Stomach (tissue), 4 donors: Measurements from ENCODE around the gene TOP3B.

Experiments used
- EP300 ChIP-seq: sonication (generic); formaldehyde crosslinking; IDR thresholded peaks from one replicate; pipeline ENCODE4 v1.6.1; 2017; ENCODE audit warnings: antibody characterized with exemption
- POLR2A ChIP-seq, 4 donors: fragments of 450-650 bp; IDR thresholded peaks; one replicate each; pipeline ENCODE4 v1.6.1; 2016; ENCODE audit warnings: antibody characterized with exemption in 4 of 4, control low read depth in 2 of 4, mild to moderate bottlenecking in 1 of 4, moderate library complexity in 1 of 4
- POLR2AphosphoS5 ChIP-seq, 3 donors: sonication (generic); formaldehyde crosslinking; IDR thresholded peaks; one replicate each; pipeline ENCODE4 v1.6.1; 2016; ENCODE audit warnings: antibody characterized with exemption in 3 of 3
- TF ChIP-seq, protein P1 (sequence below), 7 experiments: fragments of 450-650 bp in 4 of 7; fragments of 200-600 bp in 3 of 7; sonication (generic) in 3 of 7; IDR thresholded peaks; one replicate each; pipeline ENCODE4 v1.5.1; 2016 to 2019; ENCODE audit warnings: antibody characterized with exemption in 7 of 7, control low read depth in 2 of 7, mild to moderate bottlenecking in 1 of 7

GRCh38 chr22:21970800-21971617 lies 11.6 kb downstream of the TOP3B start:
- TF ChIP-seq, protein P1, sequence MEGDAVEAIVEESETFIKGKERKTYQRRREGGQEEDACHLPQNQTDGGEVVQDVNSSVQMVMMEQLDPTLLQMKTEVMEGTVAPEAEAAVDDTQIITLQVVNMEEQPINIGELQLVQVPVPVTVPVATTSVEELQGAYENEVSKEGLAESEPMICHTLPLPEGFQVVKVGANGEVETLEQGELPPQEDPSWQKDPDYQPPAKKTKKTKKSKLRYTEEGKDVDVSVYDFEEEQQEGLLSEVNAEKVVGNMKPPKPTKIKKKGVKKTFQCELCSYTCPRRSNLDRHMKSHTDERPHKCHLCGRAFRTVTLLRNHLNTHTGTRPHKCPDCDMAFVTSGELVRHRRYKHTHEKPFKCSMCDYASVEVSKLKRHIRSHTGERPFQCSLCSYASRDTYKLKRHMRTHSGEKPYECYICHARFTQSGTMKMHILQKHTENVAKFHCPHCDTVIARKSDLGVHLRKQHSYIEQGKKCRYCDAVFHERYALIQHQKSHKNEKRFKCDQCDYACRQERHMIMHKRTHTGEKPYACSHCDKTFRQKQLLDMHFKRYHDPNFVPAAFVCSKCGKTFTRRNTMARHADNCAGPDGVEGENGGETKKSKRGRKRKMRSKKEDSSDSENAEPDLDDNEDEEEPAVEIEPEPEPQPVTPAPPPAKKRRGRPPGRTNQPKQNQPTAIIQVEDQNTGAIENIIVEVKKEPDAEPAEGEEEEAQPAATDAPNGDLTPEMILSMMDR (IDR thresholded peaks at IDR 0.05) = no peak
- TF ChIP-seq POLR2AphosphoS5 (IDR thresholded peaks at IDR 0.05) (no peak), POLR2A (IDR thresholded peaks at IDR 0.05) (no peak), EP300 (no peak)
